Endothelial cell of umbilical vein (primary cell): ENCODE results near the gene STAB2. TPM values are rescaled to one million over a fixed set of nuclear protein-coding genes. Genes with fewer than 3 reads are reported as not detected.

Source experiments
- BruUV-seq: library from RNA; stranded (reverse); fragments of 400-500 nt; replicated peaks from 2 replicates; lab custom pipeline; 2021; lab: Mats Ljungman, UMichigan
- CTCF ChIA-PET: fragments of 300-600, 350-600 bp; sonication (Branson Sonifier 250); formaldehyde crosslinking; loops from one replicate; lab custom pipeline; 2021; ENCODE audit warnings: antibody characterized with exemption, inconsistent platforms; lab: Charles Lee
- POLR2A ChIA-PET: fragments of 300-600, 350-600 bp; sonication (Branson Sonifier 250); formaldehyde crosslinking; loops from one replicate; lab custom pipeline; 2021; ENCODE audit warnings: antibody characterized with exemption, inconsistent platforms; lab: Charles Lee
- DNase-seq: peaks from one replicate; pipeline ENCODE4 v3.0.0-alpha.2; 2011; ENCODE audit warnings: low read depth, low spot score
- FAIRE-seq: peaks from 2 replicates; lab custom pipeline; 2011; peaks lifted over from hg19 to GRCh38; lab: Jason Lieb, UNC
- H2AFZ ChIP-seq: 2 replicates; pipeline ENCODE4 v1.6.0; 2012; ENCODE audit warnings: low read depth, low read length, control low read depth, inconsistent platforms
- H3K27ac ChIP-seq: 2 replicates; pipeline ENCODE4 v1.5.1; 2011; ENCODE audit warnings: low read depth, mild to moderate bottlenecking, control low read depth, low read length, moderate library complexity; ENCODE audit not compliant: insufficient read depth
- H3K27me3 ChIP-seq, 2 experiments: 2 replicates each; pipeline versions ENCODE4 v1.6.0 to v1.6.1; 2011; ENCODE audit warnings: low read length in 2 of 2, mixed read lengths in 1 of 2; ENCODE audit not compliant: control insufficient read depth in 2 of 2, insufficient read depth in 2 of 2
- H3K36me3 ChIP-seq, 2 experiments: 2 replicates in 1 of 2; 3 replicates in 1 of 2; pipeline ENCODE4 v1.5.1; 2011; ENCODE audit warnings: low read length in 2 of 2, mild to moderate bottlenecking in 1 of 2, moderate library complexity in 1 of 2; ENCODE audit not compliant: control insufficient read depth in 2 of 2, insufficient read depth in 2 of 2; ENCODE audit errors: extremely low read depth in 1 of 2
- H3K4me1 ChIP-seq: 3 replicates; pipeline ENCODE4 v1.5.1; 2011; ENCODE audit warnings: mild to moderate bottlenecking, low read length; ENCODE audit not compliant: control insufficient read depth, insufficient read depth; ENCODE audit errors: extremely low read depth
- H3K4me2 ChIP-seq: 2 replicates; pipeline ENCODE4 v1.6.1; 2011; ENCODE audit warnings: low read length, control low read depth, mixed read lengths; ENCODE audit not compliant: insufficient read depth
- H3K4me3 ChIP-seq, 3 experiments: fragments of 200-600 bp in 1 of 3; sonication (generic), shearing (Covaris generic) in 1 of 3; replicated peaks in 1 of 3; 2 replicates each; pipeline ENCODE4 v1.5.1; 2011 to 2016; ENCODE audit warnings: control low read depth in 3 of 3, low read length in 3 of 3, mild to moderate bottlenecking in 2 of 3, inconsistent platforms in 1 of 3, low read depth in 1 of 3, moderate library complexity in 1 of 3; ENCODE audit not compliant: insufficient read depth in 1 of 3
- H3K79me2 ChIP-seq: 2 replicates; pipeline ENCODE4 v1.6.0; 2012; ENCODE audit warnings: low read length, inconsistent platforms; ENCODE audit not compliant: control insufficient read depth, insufficient read depth
- H3K9ac ChIP-seq: replicated peaks from 2 replicates; pipeline ENCODE3; 2011; ENCODE audit warnings: low read length, control low read depth; ENCODE audit not compliant: insufficient read depth; ENCODE audit errors: extremely low read depth
- H3K9me1 ChIP-seq: replicated peaks from 3 replicates; pipeline ENCODE4 v1.6.0; 2011; ENCODE audit warnings: mild to moderate bottlenecking, low read length; ENCODE audit not compliant: control insufficient read depth, insufficient read depth; ENCODE audit errors: extremely low read depth
- H3K9me3 ChIP-seq: replicated peaks from 2 replicates; pipeline ENCODE4 v1.5.1; 2012; ENCODE audit warnings: low read length, inconsistent platforms; ENCODE audit not compliant: control insufficient read depth, insufficient read depth
- H4K20me1 ChIP-seq: replicated peaks from 2 replicates; pipeline ENCODE3; 2011; ENCODE audit warnings: mild to moderate bottlenecking, low read length; ENCODE audit not compliant: control insufficient read depth, insufficient read depth; ENCODE audit errors: extremely low read depth
- FOS ChIP-seq: IDR thresholded peaks from 2 replicates; pipeline ENCODE4 v1.6.1; 2011; ENCODE audit warnings: mild to moderate bottlenecking, low read length, moderate library complexity, borderline replicate concordance; ENCODE audit not compliant: insufficient read depth
- POLR2A ChIP-seq: IDR thresholded peaks from 2 replicates; pipeline ENCODE4 v1.6.1; 2012; ENCODE audit warnings: low read depth, mild to moderate bottlenecking, control low read depth, low read length
- dilution Hi-C: fragments of 300-500 bp; cut with MboI; formaldehyde crosslinking; loops from one replicate; pipeline ENCODE4 v1.15.0; 2019; ENCODE audit warnings: low sequenced_read_pairs; ENCODE audit not compliant: extremely low pct_ligation_motif_present
- intact Hi-C: fragments of 100-400 bp; cut with micrococcal nuclease; formaldehyde crosslinking; loops from one replicate; pipeline ENCODE4 v1.10.0; 2022
- polyA plus RNA-seq, 4 experiments: library from polyadenylated mRNA; depleted of rRNA in 3 of 4; stranded (reverse) in 3 of 4; unstranded in 1 of 4; fragments of >200 nt; gene quantifications; 2 replicates each; pipeline versions ENCODE4 v1.2.1 to v1.2.3, GENCODE V29; 2011 to 2012; ENCODE audit warnings: missing spikeins in 1 of 4
- total RNA-seq: library from RNA; stranded (reverse); gene quantifications from 2 replicates; pipeline ENCODE4 v1.2.3, GENCODE V29; 2021
- TF ChIP-seq, protein P1 (sequence below): IDR thresholded peaks from 2 replicates; pipeline ENCODE4 v1.6.1; 2011; ENCODE audit not compliant: insufficient read depth, insufficient read length

Gene STAB2
- total and polyA plus RNA-seq, 2 donors (not counting 3 experiments of a cell fraction or from before 2014, with no cell fraction given) = 0.01 TPM; not detected in 1

DNA sequence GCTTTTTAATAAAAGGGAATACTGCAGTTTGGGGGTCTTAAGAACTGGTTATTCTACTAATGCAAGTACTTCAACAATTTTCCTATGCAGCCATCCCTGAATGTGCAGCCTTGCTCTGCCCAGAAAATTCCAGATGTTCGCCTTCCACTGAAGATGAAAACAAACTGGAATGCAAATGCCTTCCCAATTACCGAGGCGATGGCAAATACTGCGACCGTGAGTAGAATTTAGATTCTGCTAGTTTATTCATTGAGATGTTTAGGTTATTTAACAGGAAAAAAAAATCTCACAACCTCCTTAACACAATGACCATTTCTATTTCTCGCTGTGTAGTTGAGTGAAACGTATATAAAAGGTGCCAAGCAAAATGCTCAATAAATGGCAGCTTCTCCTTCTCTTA lies 49.9 kb downstream of the STAB2 start:
- CTCF ChIA-PET = no interaction called here
- intact Hi-C loops = no loop called here
- Histone ChIP-seq H4K20me1 (no peaks in the 10 kb centered on the region), H3K27me3 (peaks cover 0 to 2% of the 10 kb centered on the region in 2 experiments), H3K4me1 (no peaks in the 10 kb centered on the region), H3K4me2 (no peak overlapping the region), H3K4me3 (no peak overlapping the region), H2AFZ (no peak overlapping the region), H3K9me1 (no peaks in the 10 kb centered on the region), H3K9ac (no peak overlapping the region), H3K27ac (no peak overlapping the region), H3K36me3 (no peaks in the 10 kb centered on the region), H3K79me2 (no peaks in the 10 kb centered on the region), H3K9me3 (no peaks in the 10 kb centered on the region)
- dilution Hi-C loops = no loop called here
- TF ChIP-seq FOS (no peak), POLR2A (no peak)
- POLR2A ChIA-PET = no interaction called here
- FAIRE-seq = no peak
- no TSS peak for BruUV-seq
- no peak for DNase-seq

DNA sequence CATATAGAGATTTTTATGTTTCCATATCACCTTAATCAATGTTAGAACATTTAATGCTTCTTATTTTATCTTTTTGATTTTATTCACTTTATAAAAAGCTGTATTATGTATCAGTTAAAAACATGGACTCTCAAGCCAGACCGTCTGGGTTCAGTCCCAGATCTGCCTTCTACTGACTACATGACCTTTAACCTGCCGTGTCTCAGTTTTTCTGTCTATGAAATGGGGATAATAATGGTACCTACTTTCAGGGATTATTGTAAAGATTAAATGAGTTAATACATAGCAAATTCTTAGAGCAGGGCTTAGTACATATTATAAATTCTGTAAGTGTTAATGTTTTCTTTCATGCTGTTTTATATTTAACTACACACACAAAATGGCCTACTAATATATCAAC lies 50.4 kb downstream of the STAB2 start:
- intact Hi-C loops = no loop called here
- Histone ChIP-seq H4K20me1 (no peaks in the 10 kb centered on the region), H3K27ac (no peak overlapping the region), H3K4me3 (no peak overlapping the region), H3K4me1 (no peaks in the 10 kb centered on the region), H3K9ac (no peak overlapping the region), H3K9me3 (no peaks in the 10 kb centered on the region), H3K79me2 (no peaks in the 10 kb centered on the region), H3K9me1 (no peaks in the 10 kb centered on the region), H3K4me2 (no peak overlapping the region), H2AFZ (no peak overlapping the region), H3K36me3 (no peaks in the 10 kb centered on the region), H3K27me3 (peaks cover 0 to 2% of the 10 kb centered on the region in 2 experiments)
- BruUV-seq = no TSS peak
- ChIA-PET CTCF (no interaction called here), POLR2A (no interaction called here)
- DNase-seq (no peak), FAIRE-seq (no peak)
- dilution Hi-C loops = no loop called here
- TF ChIP-seq POLR2A = no peak
- TF ChIP-seq, protein P1, sequence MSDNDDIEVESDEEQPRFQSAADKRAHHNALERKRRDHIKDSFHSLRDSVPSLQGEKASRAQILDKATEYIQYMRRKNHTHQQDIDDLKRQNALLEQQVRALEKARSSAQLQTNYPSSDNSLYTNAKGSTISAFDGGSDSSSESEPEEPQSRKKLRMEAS = no peak
